ENCODE data around the gene POLR2B.
"Not testable (repeated sequence)": the region's sequence is repeated elsewhere in the genome, so short reads cannot be mapped to it uniquely, and the experiment has no call there.

POLR2B gene

GRCh38 chr4:56990109-56990905 lies 11.6 kb downstream of the POLR2B start:
- no peak for FAIRE-seq

- FAIRE-seq, result no peak
These were observed 16.8 kb downstream of the POLR2B start for GRCh38 chr4:56995525-56995924.

- FAIRE-seq, result no peak
These were observed 21.1 kb downstream of the POLR2B start for GRCh38 chr4:56999751-57000150.

- no peak for FAIRE-seq
These were observed 34.9 kb downstream of the POLR2B start for GRCh38 chr4:57013543-57014120.

GRCh38 chr4:57018980-57019379 lies 40.3 kb downstream of the POLR2B start:
- FAIRE-seq, result peak; percentile 76

- no peak for FAIRE-seq
These were observed 41.9 kb downstream of the POLR2B start for GRCh38 chr4:57020467-57021101.

GRCh38 chr4:57023104-57023503 lies 44.4 kb downstream of the POLR2B start:
- FAIRE-seq, result no peak

GRCh38 chr4:57034520-57034919 lies 55.8 kb downstream of the POLR2B start:
- no peak for FAIRE-seq

- peak; percentile 90 for FAIRE-seq
These were observed 59.4 kb downstream of the POLR2B start for GRCh38 chr4:57037982-57038604.

- FAIRE-seq, result peak; percentile 47
These were observed 60.6 kb downstream of the POLR2B start for GRCh38 chr4:57039345-57039744.

GRCh38 chr4:57040510-57040909 lies 61.8 kb downstream of the POLR2B start:
- no peak for FAIRE-seq

- peak; percentile 45 for FAIRE-seq
These were observed 62.3 kb downstream of the POLR2B start for GRCh38 chr4:57041020-57041419.

GRCh38 chr4:57042711-57043169 lies 64.0 kb downstream of the POLR2B start:
- FAIRE-seq, result no peak

GRCh38 chr4:57043347-57044251 lies 64.9 kb downstream of the POLR2B start:
- no peak for FAIRE-seq

GRCh38 chr4:57044279-57044678 lies 65.6 kb downstream of the POLR2B start:
- FAIRE-seq, result no peak

GRCh38 chr4:57044996-57045395 lies 66.3 kb downstream of the POLR2B start:
- peak; percentile 98 for FAIRE-seq

- not testable (repeated sequence) for FAIRE-seq
These were observed 68.3 kb downstream of the POLR2B start for GRCh38 chr4:57047046-57047445.

GRCh38 chr4:57048590-57049304 lies 70.1 kb downstream of the POLR2B start:
- FAIRE-seq, result no peak

GRCh38 chr4:57051095-57051494 lies 72.4 kb downstream of the POLR2B start:
- no peak for FAIRE-seq

GRCh38 chr4:57051524-57051923 lies 72.8 kb downstream of the POLR2B start:
- no peak for FAIRE-seq

GRCh38 chr4:57053508-57053907 lies 74.8 kb downstream of the POLR2B start:
- FAIRE-seq, result no peak

- no peak for FAIRE-seq
These were observed 77.2 kb downstream of the POLR2B start for GRCh38 chr4:57055886-57056285.

Data from G401.6 (cell line).